ENCODE data around the gene PSMD8.

Gene PSMD8

GRCh38 chr19:38340927-38341326, 33.4 kb upstream of the PSMD8 start:
- H4K20me1 ChIP-seq = no peaks in the 10 kb centered on the region; a peak in 1 of 22 replicates
- H3K27ac ChIP-seq = no peak overlapping the region
- H3K9me3 ChIP-seq (replicated peaks in 1 of 11) = no peaks in the 10 kb centered on the region
- no peak for TF ChIP-seq Cebpa-rat (IDR thresholded peaks at IDR 0.05)
- H3K4me3 ChIP-seq = no peak overlapping the region
- H3K27me3 ChIP-seq = no peaks in the 10 kb centered on the region
- peaks cover 6 to 10% (median 9%) of the 10 kb centered on the region in 10 experiments; a peak in 19 of 20 replicates for H3K4me1 ChIP-seq
- no peak overlapping the region for H3K4me2 ChIP-seq
- H3K9ac ChIP-seq = no peak overlapping the region
- no peaks in the 10 kb centered on the region; a peak in 2 of 22 replicates for H3K36me3 ChIP-seq

GRCh38 chr19:38346837-38347236, 27.5 kb upstream of the PSMD8 start:
- Histone ChIP-seq H3K36me3 (no peaks in the 10 kb centered on the region; a peak in 2 of 22 replicates), H3K27ac (no peak overlapping the region)
- no peak for TF ChIP-seq Cebpa-rat (IDR thresholded peaks at IDR 0.05)

GRCh38 chr19:38350883-38351282, 23.5 kb upstream of the PSMD8 start:
- Histone ChIP-seq H3K9me3 (replicated peaks in 1 of 11) (no peaks in the 10 kb centered on the region), H3K9ac (no peak overlapping the region), H3K4me1 (peaks cover 0 to 17% (median 12%) of the 10 kb centered on the region in 10 experiments; a peak in 14 of 20 replicates), H4K20me1 (no peaks in the 10 kb centered on the region), H3K27me3 (no peaks in the 10 kb centered on the region), H3K4me2 (no peak overlapping the region), H3K27ac (no peak overlapping the region), H3K4me3 (no peak overlapping the region), H3K36me3 (no peaks in the 10 kb centered on the region)
- no peak for TF ChIP-seq Cebpa-rat (IDR thresholded peaks at IDR 0.05)

More at GRCh38 chr19:38346837-38347236, 27.5 kb upstream of the PSMD8 start:
- Histone ChIP-seq H3K4me3 (no peak overlapping the region), H3K4me1 (peaks cover 0 to 4% (median 2%) of the 10 kb centered on the region in 10 experiments; a peak in 13 of 20 replicates), H3K27me3 (no peaks in the 10 kb centered on the region), H3K4me2 (no peak overlapping the region), H3K9me3 (replicated peaks in 1 of 11) (no peaks in the 10 kb centered on the region), H3K9ac (no peak overlapping the region), H4K20me1 (no peaks in the 10 kb centered on the region)

- H4K20me1 ChIP-seq = peaks cover 0 to 8% (median 0%) of the 10 kb centered on the region in 11 experiments; a peak in 1 of 22 replicates
- H3K4me1 ChIP-seq = peaks cover 0 to 17% (median 12%) of the 10 kb centered on the region in 10 experiments; a peak in 14 of 20 replicates
- no peak overlapping the region for H3K4me3 ChIP-seq
- H3K9ac ChIP-seq = peak overlapping the region in 1 of 11 experiments; percentile 29; a peak in 1 of 22 replicates
- H3K9me3 ChIP-seq (replicated peaks in 1 of 11) = no peaks in the 10 kb centered on the region
- TF ChIP-seq Cebpa-rat (IDR thresholded peaks at IDR 0.05) = no peak
- no peaks in the 10 kb centered on the region for H3K27me3 ChIP-seq
- H3K27ac ChIP-seq = no peak overlapping the region
- no peaks in the 10 kb centered on the region for H3K36me3 ChIP-seq
- peak overlapping the region in 8 of 11 experiments; percentile 10 to 64 (median 52); a peak in 14 of 22 replicates for H3K4me2 ChIP-seq
Observed at GRCh38 chr19:38351865-38352395, 22.4 kb upstream of the PSMD8 start.

- no peaks in the 10 kb centered on the region for H3K9me3 ChIP-seq (replicated peaks in 1 of 11)
- no peaks in the 10 kb centered on the region for H3K27me3 ChIP-seq
- H3K27ac ChIP-seq = no peak overlapping the region
- peak overlapping the region in 8 of 11 experiments; percentile 10 to 64 (median 52); a peak in 15 of 22 replicates for H3K4me2 ChIP-seq
- no peaks in the 10 kb centered on the region for H3K36me3 ChIP-seq
- no peak for TF ChIP-seq Cebpa-rat (IDR thresholded peaks at IDR 0.05)
- no peak overlapping the region for H3K4me3 ChIP-seq
- H3K4me1 ChIP-seq = peaks cover 0 to 17% (median 12%) of the 10 kb centered on the region in 10 experiments; a peak in 14 of 20 replicates
- peak overlapping the region in 2 of 11 experiments; percentile 15 to 29; a peak in 2 of 22 replicates for H3K9ac ChIP-seq
- H4K20me1 ChIP-seq = peaks cover 0 to 11% (median 0%) of the 10 kb centered on the region in 11 experiments; a peak in 1 of 22 replicates
Observed at GRCh38 chr19:38352611-38353010, 21.8 kb upstream of the PSMD8 start.

GRCh38 chr19:38355728-38356725, 18.3 kb upstream of the PSMD8 start:
- H3K27me3 ChIP-seq = peaks cover 5 to 24% (median 15%) of the 10 kb centered on the region in 11 experiments
- H3K4me2 ChIP-seq = no peak overlapping the region
- no peaks in the 10 kb centered on the region for H3K9me3 ChIP-seq (replicated peaks in 1 of 11)
- no peak overlapping the region for H3K4me3 ChIP-seq
- H3K27ac ChIP-seq = no peak overlapping the region
- H3K9ac ChIP-seq = no peak overlapping the region
- no peak for TF ChIP-seq Cebpa-rat (IDR thresholded peaks at IDR 0.05)
- H4K20me1 ChIP-seq = peaks cover 0 to 11% (median 0%) of the 10 kb centered on the region in 11 experiments; a peak in 5 of 22 replicates
- no peaks in the 10 kb centered on the region for H3K36me3 ChIP-seq
- H3K4me1 ChIP-seq = peaks cover 3 to 20% (median 13%) of the 10 kb centered on the region in 10 experiments; a peak in 18 of 20 replicates

GRCh38 chr19:38358071-38358470, 16.3 kb upstream of the PSMD8 start:
- no peaks in the 10 kb centered on the region for H3K9me3 ChIP-seq (replicated peaks in 1 of 11)
- H3K27me3 ChIP-seq = peaks cover 8 to 30% (median 22%) of the 10 kb centered on the region in 11 experiments
- no peaks in the 10 kb centered on the region for H3K36me3 ChIP-seq
- no peak overlapping the region for H3K4me2 ChIP-seq
- H3K4me3 ChIP-seq = no peak overlapping the region
- H3K4me1 ChIP-seq = peaks cover 7 to 16% (median 13%) of the 10 kb centered on the region in 10 experiments; a peak in 19 of 20 replicates
- no peak overlapping the region for H3K9ac ChIP-seq
- H3K27ac ChIP-seq = no peak overlapping the region
- H4K20me1 ChIP-seq = peaks cover 0 to 11% (median 0%) of the 10 kb centered on the region in 11 experiments; a peak in 5 of 22 replicates
- TF ChIP-seq Cebpa-rat (IDR thresholded peaks at IDR 0.05) = no peak

GRCh38 chr19:38359242-38360021, 14.9 kb upstream of the PSMD8 start:
- Histone ChIP-seq H3K27me3 (peaks cover 8 to 30% (median 22%) of the 10 kb centered on the region in 11 experiments), H3K4me2 (no peak overlapping the region), H3K4me3 (no peak overlapping the region), H3K27ac (no peak overlapping the region), H3K36me3 (no peaks in the 10 kb centered on the region), H3K4me1 (peaks cover 7 to 17% (median 15%) of the 10 kb centered on the region in 10 experiments; a peak in 19 of 20 replicates), H4K20me1 (peaks cover 0 to 11% (median 0%) of the 10 kb centered on the region in 11 experiments; a peak in 5 of 22 replicates), H3K9me3 (replicated peaks in 1 of 11) (peaks cover 1 to 6% (median 4%) of the 10 kb centered on the region in 11 experiments; a peak in 20 of 22 replicates), H3K9ac (no peak overlapping the region)
- TF ChIP-seq Cebpa-rat (IDR thresholded peaks at IDR 0.05) = no peak
